ENCODE results near the gene ABLIM2.

The ABLIM2 gene

GRCh38 chr4:8176547-8177399, 18.2 kb upstream of the ABLIM2 start:
- no peak for DNase-seq (ENCODE audit: low read depth in 4 of 4, low spot score in 1 of 4)

DNA sequence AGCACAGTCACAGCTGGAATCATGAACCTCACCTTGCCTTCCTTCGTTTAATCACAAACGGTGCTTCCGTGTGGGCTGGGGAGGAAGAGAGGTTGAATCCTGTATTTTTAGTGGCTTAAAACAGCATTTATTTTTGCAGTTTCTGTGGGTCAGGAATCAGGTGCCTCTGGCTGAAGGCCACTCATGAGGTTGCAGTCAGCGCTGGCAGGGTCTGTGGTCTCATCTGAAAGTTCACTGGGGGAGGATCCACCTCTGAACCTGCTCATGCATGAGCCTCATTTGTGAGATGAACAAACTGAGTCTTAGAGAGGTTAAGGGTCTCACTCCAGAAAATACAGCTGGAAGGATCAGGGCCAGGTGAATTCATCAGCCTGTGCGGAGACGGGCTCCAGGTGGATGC, 17.1 kb upstream of the ABLIM2 start:
- no peak for DNase-seq (ENCODE audit: low read depth in 4 of 4, low spot score in 1 of 4)

- no peak for DNase-seq (ENCODE audit: low read depth in 4 of 4, low spot score in 1 of 4)
Observed at GRCh38 chr4:8174970-8175369, 16.4 kb upstream of the ABLIM2 start.

GRCh38 chr4:8173492-8174242, 15.1 kb upstream of the ABLIM2 start:
- no peak for DNase-seq (ENCODE audit: low read depth in 4 of 4, low spot score in 1 of 4)

- DNase-seq (ENCODE audit: low read depth in 4 of 4, low spot score in 1 of 4): peak in 1 of 4 experiments; percentile 20
Observed at GRCh38 chr4:8171984-8172924, 13.6 kb upstream of the ABLIM2 start.

DNA sequence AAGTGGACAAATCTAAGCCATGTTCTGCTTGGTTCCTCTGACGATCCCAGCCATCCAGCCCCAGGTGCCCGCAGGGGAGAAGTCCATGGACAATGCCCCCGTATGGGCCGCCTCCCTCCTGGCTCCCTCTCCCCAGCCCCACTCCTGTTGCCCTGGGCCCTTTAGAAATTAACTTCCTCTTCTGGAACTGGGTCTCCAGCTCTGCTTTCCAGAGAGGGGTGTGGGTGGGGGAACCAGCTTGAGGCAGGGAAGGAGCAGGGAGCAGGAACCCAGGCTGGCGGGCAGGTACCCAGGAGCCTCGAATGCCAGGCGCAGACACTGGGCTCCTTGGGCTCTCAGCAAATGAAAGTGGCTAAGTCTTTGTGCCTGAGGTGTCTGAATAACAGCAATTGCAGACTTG, 12.7 kb upstream of the ABLIM2 start:
- no peak for DNase-seq (ENCODE audit: low read depth in 4 of 4, low spot score in 1 of 4)

- no peak for DNase-seq (ENCODE audit: low read depth in 4 of 4, low spot score in 1 of 4)
Observed at GRCh38 chr4:8170341-8170740, 11.7 kb upstream of the ABLIM2 start.

- DNase-seq (ENCODE audit: low read depth in 4 of 4, low spot score in 1 of 4): no peak
Observed at GRCh38 chr4:8169763-8170162, 11.2 kb upstream of the ABLIM2 start.

- DNase-seq (ENCODE audit: low read depth in 4 of 4, low spot score in 1 of 4): no peak
Observed at GRCh38 chr4:8168832-8169598, 10.4 kb upstream of the ABLIM2 start.

DNA sequence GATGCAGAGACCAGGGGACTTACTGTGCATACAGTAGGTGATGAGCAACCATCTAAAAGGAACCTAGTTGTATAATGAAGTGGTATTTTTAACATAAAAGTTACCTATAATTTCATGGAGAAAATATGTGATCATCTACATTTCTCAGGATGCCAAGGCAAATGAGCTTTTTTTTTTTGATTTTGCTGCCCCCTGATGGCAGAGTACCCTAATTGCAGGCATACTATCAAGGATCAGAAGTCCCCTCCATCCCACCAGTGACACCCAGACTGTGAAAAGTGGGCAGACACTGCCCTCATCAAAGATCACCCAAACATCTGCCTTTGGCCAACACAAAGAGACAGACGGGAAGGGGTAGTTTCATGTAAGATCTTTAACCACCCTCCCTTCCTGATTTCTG, 9.6 kb upstream of the ABLIM2 start:
- no peak for DNase-seq (ENCODE audit: low read depth in 4 of 4, low spot score in 1 of 4)

GRCh38 chr4:8167815-8168214, 9.2 kb upstream of the ABLIM2 start:
- no peak for DNase-seq (ENCODE audit: low read depth in 4 of 4, low spot score in 1 of 4)

GRCh38 chr4:8167291-8167690, 8.7 kb upstream of the ABLIM2 start:
- DNase-seq (ENCODE audit: low read depth in 4 of 4, low spot score in 1 of 4): no peak

- no peak for DNase-seq (ENCODE audit: low read depth in 4 of 4, low spot score in 1 of 4)
Observed at GRCh38 chr4:8165374-8165896, 6.8 kb upstream of the ABLIM2 start.

- DNase-seq (ENCODE audit: low read depth in 4 of 4, low spot score in 1 of 4): no peak
Observed at GRCh38 chr4:8164687-8165086, 6.1 kb upstream of the ABLIM2 start.

DNA sequence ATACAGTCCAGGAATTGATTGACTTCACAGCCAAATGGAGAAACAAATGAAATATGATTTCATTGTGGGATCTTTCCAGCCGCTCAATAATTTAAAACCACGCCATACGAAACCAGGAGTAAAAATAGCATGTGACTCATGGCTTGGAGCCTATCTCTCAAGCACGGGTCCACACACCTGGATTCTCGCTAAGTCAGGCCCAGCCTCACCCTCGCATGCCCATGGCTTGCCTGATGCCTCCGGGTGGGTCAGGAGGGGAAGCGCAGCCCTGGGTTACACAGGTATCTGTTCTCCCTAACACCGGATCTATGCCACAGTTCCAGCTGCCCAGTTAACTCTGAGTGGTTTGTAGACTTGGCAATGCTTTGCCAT, 5.6 kb upstream of the ABLIM2 start:
- no peak for DNase-seq (ENCODE audit: low read depth in 4 of 4, low spot score in 1 of 4)

GRCh38 chr4:8163436-8164193, 5.0 kb upstream of the ABLIM2 start:
- no peak for DNase-seq (ENCODE audit: low read depth in 4 of 4, low spot score in 1 of 4)

- DNase-seq (ENCODE audit: low read depth in 4 of 4, low spot score in 1 of 4): no peak
Observed at GRCh38 chr4:8163026-8163425, 4.4 kb upstream of the ABLIM2 start.

- no peak for DNase-seq (ENCODE audit: low read depth in 4 of 4, low spot score in 1 of 4)
Observed at GRCh38 chr4:8162625-8163024, 4.0 kb upstream of the ABLIM2 start.

DNA sequence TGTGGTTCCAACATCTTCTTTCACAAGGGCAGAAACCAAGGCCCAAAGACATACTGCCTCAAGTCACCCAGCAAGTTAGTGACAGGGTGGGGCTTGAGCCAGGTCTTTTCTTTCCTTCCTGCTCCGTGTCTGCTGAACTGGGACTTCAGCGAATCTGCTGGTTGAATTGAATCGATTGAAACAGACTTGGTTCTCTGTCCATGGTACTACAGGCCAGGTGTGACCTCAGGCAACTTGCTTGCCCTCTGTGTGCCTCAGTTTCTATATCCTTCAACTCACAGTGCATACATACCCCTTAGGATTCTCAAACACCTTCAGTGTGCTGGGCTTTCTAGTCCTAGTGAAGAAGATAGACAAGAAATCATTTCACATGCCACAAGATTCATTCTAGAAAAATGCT, 2.0 kb upstream of the ABLIM2 start:
- no peak for DNase-seq (ENCODE audit: low read depth in 4 of 4, low spot score in 1 of 4)

DNA sequence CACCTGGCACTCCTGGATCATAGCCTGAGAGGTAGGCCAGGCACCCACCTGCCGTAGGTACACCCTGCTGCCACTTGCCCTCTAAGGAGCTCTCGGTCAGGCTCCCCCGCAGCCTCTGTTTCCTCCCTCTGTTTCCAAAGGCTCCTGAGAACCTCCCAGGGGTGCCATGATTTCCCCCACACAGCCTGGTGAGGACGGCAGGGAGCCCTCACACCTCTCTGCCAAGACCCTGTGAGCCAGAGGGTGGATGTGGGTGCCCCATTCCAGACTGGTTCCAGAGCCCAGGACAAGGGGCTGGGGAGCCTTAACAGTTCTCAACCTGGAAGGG, 1.6 kb upstream of the ABLIM2 start:
- DNase-seq (ENCODE audit: low read depth in 4 of 4, low spot score in 1 of 4): no peak

Measured in stimulated activated CD4-positive, alpha-beta T cell treated with anti-CD3 and anti-CD28 coated beads, Interleukin-1b, Interleukin-23, amount 100 ng/mL, for 24 hours (primary cell).